HG03521 (cell line): ENCODE results near the gene UPB1.

Source experiments
- ATAC-seq: cut with Tn5 transposase; IDR thresholded peaks from one replicate; pipeline ENCODE4 v1.9.1; 2021; ENCODE audit warnings: mild to moderate bottlenecking, moderate library complexity; ENCODE audit not compliant: unreplicated experiment

UPB1 gene

DNA sequence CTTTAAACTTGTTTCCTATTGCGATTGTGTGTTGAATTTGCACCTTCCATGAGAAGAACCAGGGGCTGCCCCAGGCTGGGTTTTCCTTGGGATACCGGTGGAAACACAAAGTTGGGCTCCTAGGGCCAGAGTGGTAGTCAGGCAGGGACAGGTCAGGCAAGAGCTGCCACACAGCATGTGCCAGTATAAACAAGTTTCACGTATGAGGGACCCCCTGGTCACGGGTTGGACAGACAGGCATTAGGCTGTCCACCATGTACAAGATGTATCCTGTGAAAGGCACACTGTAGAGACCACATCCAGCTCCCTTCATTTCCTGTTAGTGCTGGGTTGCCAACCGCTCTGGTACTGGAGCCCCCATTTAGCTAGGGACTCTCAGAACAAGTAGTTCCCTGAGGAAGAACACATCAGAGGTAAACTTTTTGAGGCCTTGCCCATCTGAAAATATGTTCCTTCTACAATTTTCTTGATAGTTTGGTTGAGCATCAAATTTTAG, 8.8 kb downstream of the UPB1 start:
- no peak for ATAC-seq

DNA sequence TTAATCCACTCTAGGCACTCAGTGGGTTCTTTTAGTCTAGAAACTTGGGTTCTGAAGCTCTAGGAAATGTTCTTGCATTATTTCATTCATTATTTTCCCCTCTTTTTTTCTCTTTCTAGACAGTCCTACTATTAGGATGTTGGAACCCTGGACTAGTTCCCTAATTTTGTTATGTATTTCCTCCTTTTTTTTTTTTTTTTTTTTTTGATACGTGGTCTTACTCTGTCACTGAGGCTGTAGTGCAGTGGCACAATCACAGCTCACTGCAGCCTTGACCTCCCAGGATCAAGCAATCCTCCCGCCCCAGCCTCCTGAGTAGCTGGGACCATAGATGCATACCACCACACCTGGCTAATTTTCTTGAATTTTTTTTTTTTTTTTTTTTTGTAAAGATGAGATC, 9.4 kb downstream of the UPB1 start:
- no peak for ATAC-seq

DNA sequence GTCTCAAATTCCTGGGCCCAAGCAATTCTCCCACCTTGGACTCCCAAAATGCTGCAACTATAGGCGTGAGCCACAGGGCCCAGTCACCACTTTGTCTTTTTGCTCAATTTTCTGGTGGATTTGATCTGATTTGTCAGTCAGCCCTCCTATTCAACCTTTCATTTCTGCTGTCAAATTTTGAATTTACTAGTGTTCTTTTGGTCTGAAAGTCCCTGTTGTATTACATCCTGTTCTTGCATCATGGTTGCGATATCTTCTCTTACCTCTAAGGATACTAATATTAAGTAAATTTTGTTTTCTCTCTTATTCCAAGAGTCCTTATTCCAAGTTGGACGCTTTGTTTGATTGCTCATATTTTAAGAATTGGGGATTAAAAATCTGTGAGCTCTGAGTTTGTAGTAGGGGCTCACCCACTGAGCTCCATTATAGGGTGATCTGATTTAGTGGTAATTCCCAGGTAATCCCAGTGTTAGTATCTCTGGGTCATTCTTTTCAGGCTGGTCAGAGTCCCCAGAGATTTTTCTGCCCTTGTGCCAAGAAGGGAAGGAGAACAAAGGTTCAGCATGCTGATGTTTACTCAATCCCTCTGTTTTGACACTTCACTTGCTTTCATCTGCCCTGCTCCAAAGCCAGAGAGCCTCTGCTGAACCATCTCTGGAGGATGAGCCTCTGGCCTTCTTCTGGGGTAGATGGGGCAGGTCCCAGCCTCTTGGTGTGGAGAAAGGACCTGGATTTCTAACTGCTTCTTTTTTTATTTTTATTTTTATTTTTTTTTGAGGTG, 10.0 kb downstream of the UPB1 start:
- no peak for ATAC-seq

DNA sequence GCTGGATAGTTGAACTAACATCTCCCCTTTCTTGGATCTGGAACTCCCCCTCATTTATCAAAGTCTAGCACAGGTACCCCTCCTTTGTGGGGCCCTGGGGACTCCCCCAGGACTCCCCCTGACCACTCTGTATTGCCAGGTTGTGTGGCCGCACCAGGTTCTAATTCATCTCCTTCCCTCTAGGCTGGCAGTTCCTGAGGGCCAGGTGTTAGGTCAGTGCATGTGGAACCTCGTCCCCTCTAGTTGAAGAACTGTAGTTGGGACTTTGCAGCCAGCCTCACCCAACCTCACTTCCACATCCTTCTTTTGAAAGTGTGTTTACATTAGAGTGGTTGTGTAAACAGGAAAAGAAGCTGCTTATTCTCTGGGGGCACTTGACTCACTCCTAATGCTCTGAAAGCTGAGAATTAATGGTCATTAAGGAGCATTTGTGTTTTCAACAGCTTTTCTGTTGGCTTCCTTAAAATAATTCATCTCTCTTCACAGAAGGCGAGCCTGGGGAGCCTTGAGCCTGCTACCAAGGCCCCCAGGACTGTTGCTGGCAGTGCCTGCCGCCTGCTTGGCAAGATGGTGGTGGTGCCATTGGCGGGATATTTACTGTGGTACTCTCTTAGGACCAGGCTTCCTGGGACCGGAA, 11.8 kb downstream of the UPB1 start:
- ATAC-seq: no peak

DNA sequence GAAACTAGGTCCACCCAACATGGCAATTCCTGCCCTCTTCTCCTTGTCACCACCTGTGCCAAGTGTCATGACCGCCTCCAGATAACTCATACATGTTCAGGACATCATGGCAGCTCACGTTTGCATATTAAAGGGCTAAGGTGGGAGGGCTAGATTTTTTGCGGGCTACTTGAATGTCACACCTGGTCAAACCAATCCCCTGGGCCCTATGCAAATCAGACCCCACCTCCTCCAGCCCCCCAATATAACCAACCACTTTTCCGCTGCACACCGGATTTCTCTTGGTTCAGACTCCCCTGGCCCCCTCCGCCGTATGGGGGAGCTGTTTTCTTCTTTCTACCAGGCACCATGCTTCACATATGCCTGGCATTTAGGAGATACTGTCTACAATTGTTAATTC, 12.6 kb downstream of the UPB1 start:
- no peak for ATAC-seq

GRCh38 chr22:24510637-24511625, 15.8 kb downstream of the UPB1 start:
- no peak for ATAC-seq

GRCh38 chr22:24512043-24512442, 16.9 kb downstream of the UPB1 start:
- ATAC-seq: no peak

DNA sequence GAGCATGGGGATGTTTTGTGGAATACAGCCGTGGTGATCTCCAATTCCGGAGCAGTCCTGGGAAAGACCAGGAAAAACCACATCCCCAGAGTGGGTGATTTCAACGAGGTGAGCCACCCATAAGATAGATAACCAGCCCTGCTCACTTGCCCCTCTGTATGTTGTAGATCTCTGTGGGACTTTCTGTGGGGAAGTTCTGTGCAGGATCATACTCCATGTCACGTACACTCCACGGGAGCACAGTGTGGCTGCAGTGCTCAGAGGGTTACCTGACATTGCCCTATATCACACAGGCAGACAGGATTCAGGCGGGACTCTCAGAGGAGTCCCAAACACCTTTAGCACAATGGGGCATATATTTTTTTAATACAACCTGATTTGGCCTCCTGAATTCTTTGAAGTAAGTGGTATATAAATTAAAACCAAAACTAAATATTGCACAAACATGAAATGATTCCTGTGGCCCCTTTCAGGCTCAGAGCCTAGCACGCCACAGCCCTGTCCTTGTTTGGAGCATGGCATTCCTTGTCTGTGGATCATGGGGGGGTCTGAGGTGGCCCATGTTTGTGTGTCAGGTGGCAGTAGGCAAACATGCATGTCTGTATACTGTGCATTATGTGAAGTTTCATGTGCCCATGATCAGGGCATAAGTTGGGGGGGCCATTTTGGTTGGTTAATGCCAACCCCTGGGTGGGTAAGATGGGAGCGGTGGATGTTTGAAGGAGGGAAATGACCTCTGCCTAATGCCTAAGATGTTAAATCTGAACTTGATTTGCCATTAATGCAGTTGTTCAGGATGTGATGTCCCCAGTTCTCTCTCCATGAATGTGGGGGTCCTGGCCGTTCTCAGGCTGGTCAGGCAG, 18.5 kb downstream of the UPB1 start:
- ATAC-seq: no peak

GRCh38 chr22:24514241-24515026, 19.3 kb downstream of the UPB1 start:
- ATAC-seq: no peak

DNA sequence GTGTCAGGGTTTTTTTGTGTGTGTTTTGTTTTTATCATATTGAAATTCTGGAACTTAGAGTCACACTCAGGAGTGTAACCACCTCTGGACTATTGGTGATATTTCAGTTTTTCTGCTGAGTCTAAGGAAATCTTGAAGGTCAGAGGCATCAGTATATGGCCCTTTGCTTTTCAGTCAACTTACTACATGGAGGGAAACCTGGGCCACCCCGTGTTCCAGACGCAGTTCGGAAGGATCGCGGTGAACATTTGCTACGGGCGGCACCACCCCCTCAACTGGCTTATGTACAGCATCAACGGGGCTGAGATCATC, 19.9 kb downstream of the UPB1 start:
- no peak for ATAC-seq

- no peak for ATAC-seq
Observed at GRCh38 chr22:24516301-24516737, 21.2 kb downstream of the UPB1 start.

GRCh38 chr22:24517446-24517845, 22.3 kb downstream of the UPB1 start:
- ATAC-seq: no peak

- no peak for ATAC-seq
Observed at GRCh38 chr22:24518228-24518627, 23.1 kb downstream of the UPB1 start.

DNA sequence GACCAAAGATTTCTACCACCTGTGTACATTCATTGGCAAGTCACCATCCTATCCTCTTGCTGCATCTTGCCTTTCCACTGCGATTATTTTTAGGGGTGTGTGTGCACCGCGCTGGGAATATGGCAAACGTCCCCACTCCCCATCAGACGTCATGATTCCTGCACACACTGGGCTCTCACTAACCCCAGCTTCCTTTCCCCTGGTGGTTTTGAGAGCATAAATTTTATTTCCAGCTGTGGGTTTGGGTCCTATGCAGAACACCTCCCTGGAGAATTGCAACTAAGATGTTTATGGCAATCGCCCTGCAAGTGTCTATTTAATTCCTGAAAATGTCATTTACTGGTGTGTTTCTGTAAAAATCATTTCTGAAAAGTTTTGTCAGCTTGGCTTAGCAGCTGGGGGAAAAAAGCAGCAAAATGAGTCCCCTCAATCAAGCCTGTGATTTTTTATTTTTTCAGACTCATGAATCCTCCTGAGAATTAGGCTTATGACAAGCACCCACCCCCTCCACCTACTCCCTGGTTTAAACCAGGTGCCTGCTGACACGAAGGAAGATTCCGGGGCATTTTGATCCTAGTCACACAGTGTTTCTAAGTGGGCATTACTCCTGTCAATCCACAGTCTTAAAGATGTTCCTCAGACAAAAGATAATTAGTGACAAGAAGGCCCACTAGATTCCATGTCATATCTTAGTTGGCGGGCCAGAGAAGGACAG, 23.8 kb downstream of the UPB1 start:
- ATAC-seq: no peak

GRCh38 chr22:24519496-24519895, 24.4 kb downstream of the UPB1 start:
- no peak for ATAC-seq

DNA sequence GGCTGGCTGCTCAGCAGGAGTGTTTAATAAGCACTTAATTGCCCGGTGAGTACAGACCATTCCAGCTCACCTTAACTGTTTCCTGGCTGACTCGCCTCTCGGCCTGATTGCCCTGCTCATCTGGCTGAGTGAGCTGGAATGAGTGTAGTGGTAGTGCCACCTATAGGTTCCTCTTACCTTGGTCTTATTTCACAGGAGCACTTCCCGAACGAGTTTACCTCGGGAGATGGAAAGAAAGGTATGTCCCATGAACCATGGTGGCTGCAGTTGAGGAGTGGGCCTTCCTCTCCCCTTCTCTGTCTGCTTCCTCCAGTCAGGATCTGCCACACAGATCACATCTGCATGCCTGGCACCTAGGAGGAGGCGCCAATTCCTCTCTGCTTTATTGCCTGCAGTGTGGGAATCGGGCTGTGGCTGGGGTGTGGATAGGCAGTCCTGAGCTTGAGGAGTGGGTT, 26.7 kb downstream of the UPB1 start:
- no peak for ATAC-seq

DNA sequence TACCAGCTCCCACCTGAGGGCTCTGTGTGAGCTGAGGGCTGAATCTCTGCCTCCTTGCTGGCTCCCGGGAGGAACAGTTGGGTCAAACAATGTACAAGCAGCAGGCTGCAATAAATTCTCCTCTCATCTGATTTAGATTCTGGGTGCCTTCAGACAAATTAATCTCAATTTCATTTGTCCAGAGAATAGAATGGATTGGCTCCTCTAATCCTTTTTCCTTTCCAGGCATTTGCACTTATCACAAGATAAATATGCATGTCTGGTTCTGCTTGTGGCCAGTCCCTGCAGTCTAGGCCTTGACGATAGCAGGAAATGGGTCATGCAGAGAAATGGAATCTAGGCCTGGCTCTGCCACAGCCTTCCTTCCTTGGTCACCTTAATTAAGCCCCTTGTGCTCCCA, 28.7 kb downstream of the UPB1 start:
- ATAC-seq: no peak

- no peak for ATAC-seq
Observed at GRCh38 chr22:24525416-24526037, 30.4 kb downstream of the UPB1 start.
